Neutrophil (primary cell): ENCODE results near the gene SGSM1.

Source experiments
- H3K27ac ChIP-seq: fragments of 200-600 bp; sonication (generic); 2 replicates; pipeline ENCODE4 v1.5.1; 2016; ENCODE audit warnings: mild to moderate bottlenecking, moderate library complexity
- H3K27me3 ChIP-seq: fragments of 200-600 bp; sonication (generic); 2 replicates; pipeline ENCODE4 v1.6.0; 2016; ENCODE audit warnings: mild to moderate bottlenecking
- H3K36me3 ChIP-seq: fragments of 200-600 bp; sonication (generic); 2 replicates; pipeline ENCODE4 v1.5.1; 2017
- H3K4me1 ChIP-seq, 2 experiments: fragments of 200-600 bp in 1 of 2; sonication (generic) in 1 of 2; 1 replicate in 1 of 2; 2 replicates in 1 of 2; pipeline versions ENCODE4 v1.5.1 to v1.6.1; 2013 to 2016; ENCODE audit warnings: low read depth in 1 of 2, low read length in 1 of 2, mild to moderate bottlenecking in 1 of 2, moderate library complexity in 1 of 2; ENCODE audit not compliant: control insufficient read depth in 1 of 2, insufficient read depth in 1 of 2
- H3K4me3 ChIP-seq, 2 experiments: fragments of 200-600 bp in 1 of 2; sonication (generic) in 1 of 2; 1 replicate in 1 of 2; 2 replicates in 1 of 2; pipeline ENCODE4 v1.5.1; 2013 to 2016; ENCODE audit warnings: low read depth in 1 of 2, low read length in 1 of 2, mild to moderate bottlenecking in 1 of 2, moderate library complexity in 1 of 2
- H3K9me3 ChIP-seq: fragments of 200-600 bp; sonication (generic); 2 replicates; pipeline ENCODE4 v1.5.1; 2016
- CTCF ChIP-seq: fragments of 200-600 bp; sonication (generic); IDR thresholded peaks from 2 replicates; pipeline ENCODE4 v1.5.1; 2016; ENCODE audit warnings: antibody characterized with exemption

Gene SGSM1

GRCh38 chr22:24878969-24879368, 73.0 kb downstream of the SGSM1 start:
- no peak overlapping the region for H3K27ac ChIP-seq

GRCh38 chr22:24883432-24883831, 77.4 kb downstream of the SGSM1 start:
- Histone ChIP-seq H3K9me3 (no peaks in the 10 kb centered on the region), H3K4me3 (no peak overlapping the region), H3K4me1 (no peaks in the 10 kb centered on the region), H3K36me3 (no peaks in the 10 kb centered on the region), H3K27ac (no peak overlapping the region), H3K27me3 (no peaks in the 10 kb centered on the region)
- TF ChIP-seq CTCF = no peak

More at GRCh38 chr22:24878969-24879368, 73.0 kb downstream of the SGSM1 start:
- H3K9me3 ChIP-seq = no peaks in the 10 kb centered on the region
- no peak overlapping the region for H3K4me3 ChIP-seq
- no peaks in the 10 kb centered on the region for H3K4me1 ChIP-seq
- TF ChIP-seq CTCF = no peak
- no peaks in the 10 kb centered on the region for H3K36me3 ChIP-seq
- H3K27me3 ChIP-seq = no peaks in the 10 kb centered on the region

- no peak for TF ChIP-seq CTCF
- Histone ChIP-seq H3K9me3 (no peaks in the 10 kb centered on the region), H3K27ac (no peak overlapping the region), H3K4me1 (no peaks in the 10 kb centered on the region), H3K27me3 (no peaks in the 10 kb centered on the region), H3K36me3 (no peaks in the 10 kb centered on the region), H3K4me3 (no peak overlapping the region)
Observed at GRCh38 chr22:24887260-24887659, 81.2 kb downstream of the SGSM1 start.

- no peak overlapping the region for H3K27ac ChIP-seq
- no peaks in the 10 kb centered on the region for H3K36me3 ChIP-seq
Observed at GRCh38 chr22:24893341-24894070, 87.5 kb downstream of the SGSM1 start.

GRCh38 chr22:24894220-24894975, 88.4 kb downstream of the SGSM1 start:
- Histone ChIP-seq H3K27me3 (peaks cover 20% of the 10 kb centered on the region), H3K36me3 (no peaks in the 10 kb centered on the region), H3K4me1 (no peaks in the 10 kb centered on the region), H3K9me3 (no peaks in the 10 kb centered on the region), H3K27ac (no peak overlapping the region), H3K4me3 (no peak overlapping the region)
- TF ChIP-seq CTCF = no peak

More at GRCh38 chr22:24893341-24894070, 87.5 kb downstream of the SGSM1 start:
- Histone ChIP-seq H3K27me3 (peaks cover 20% of the 10 kb centered on the region), H3K4me1 (no peaks in the 10 kb centered on the region), H3K4me3 (no peak overlapping the region), H3K9me3 (no peaks in the 10 kb centered on the region)
- no peak for TF ChIP-seq CTCF
